ENCODE measurements around the gene EMC8.
"Not testable (repeated sequence)": the region's sequence is repeated elsewhere in the genome, so short reads cannot be mapped to it uniquely, and the experiment has no call there.

Gene EMC8

DNA sequence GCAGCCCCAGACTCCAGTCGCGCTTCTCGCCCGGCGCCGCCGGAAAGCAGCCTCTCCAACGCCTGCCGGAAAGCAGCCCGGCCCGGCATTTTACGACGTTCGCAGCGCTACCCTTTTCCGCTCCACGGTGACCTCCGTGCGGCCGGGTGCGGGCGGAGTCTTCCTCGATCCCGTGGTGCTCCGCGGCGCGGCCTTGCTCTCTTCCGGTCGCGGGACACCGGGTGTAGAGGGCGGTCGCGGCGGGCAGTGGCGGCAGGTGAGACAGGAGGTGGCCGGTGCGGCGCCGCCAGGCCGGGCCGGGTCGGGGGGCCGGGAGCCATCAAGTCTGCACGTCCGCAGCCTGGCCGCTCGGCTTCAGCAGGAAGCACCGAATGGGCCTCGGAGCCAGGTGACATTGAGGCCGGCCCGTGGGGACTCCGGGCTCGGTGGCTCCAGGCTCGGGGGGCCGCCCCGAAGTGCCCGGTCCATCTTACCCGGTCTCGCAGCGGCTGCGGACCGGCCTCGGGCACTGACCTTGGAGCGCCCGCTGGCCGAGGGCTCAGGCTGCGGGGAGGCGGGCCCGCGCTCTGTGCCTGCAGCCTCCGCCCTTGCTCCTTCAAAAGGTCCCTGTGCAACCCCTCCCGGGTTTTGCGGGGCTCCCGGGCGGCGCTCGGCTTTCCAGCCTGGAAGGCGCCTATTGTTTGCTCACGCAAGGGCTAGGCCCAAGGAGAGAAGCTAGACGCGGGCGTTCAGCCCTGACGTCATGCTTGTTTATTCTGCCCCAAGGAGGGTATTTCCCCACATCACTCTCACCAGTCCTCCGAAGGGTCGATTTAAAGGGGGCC is at the start of gene EMC8, which contains the start of gene COX4I1:
Gene EMC8 (minus strand): TSS at position 48 of the 824 bp plus-strand sequence. CDS start 249 bp downstream, outside the sequence.
Gene COX4I1 (plus strand): TSS at position 199 of the 824 bp plus-strand sequence. CDS start 1,511 bp downstream, outside the sequence.
- peak; percentile 91 for DNase-seq

GRCh38 chr16:85848986-85849385 is 49.6 kb upstream of the EMC8 start:
- no peak for DNase-seq

GRCh38 chr16:85847681-85848601 is 48.6 kb upstream of the EMC8 start:
- DNase-seq, result no peak

GRCh38 chr16:85847036-85847435 is 47.7 kb upstream of the EMC8 start:
- DNase-seq, result no peak

DNA sequence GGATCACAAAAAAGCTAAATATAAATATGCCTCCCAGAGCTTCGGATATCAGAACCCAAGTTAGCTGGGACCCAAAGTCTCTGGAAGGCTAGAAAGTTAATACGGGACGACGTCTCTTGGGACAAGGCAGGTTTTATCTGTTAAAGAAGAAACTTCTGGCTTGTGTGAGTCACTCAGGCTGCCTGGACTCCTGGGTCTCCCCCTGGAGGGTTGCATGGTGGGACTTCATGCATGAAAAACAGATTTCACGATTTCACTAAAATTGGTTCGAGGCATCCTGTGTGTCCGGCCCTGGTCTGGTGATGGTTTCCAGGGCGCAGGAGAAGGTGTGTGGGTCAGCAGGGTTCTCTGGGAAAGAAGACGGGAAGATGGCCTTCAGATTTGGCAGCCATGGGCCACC is 47.1 kb upstream of the EMC8 start:
- no peak for DNase-seq

- no peak for DNase-seq
These were observed 45.9 kb upstream of the EMC8 start for GRCh38 chr16:85845266-85845665.

DNA sequence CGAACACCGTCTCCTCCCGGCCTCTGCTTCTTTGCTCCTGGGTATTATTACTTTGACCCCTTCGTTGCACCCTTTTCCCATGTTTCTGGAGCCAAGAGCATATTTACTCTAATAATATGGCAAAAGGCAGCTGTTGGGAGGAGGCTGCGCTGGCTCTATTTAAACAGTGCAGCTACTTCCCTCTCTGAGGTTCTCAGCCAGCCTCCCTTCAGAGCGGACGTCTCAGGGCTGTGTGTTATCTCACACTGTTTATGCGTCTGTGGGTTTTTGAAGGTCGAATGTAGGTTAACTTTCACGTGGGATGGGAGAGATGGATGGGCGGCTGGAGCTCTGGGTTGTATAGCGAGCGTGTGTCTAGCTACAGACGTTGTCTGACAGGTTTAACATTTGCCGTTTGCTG is 45.4 kb upstream of the EMC8 start:
- DNase-seq, result no peak

GRCh38 chr16:85844169-85844481 is 44.8 kb upstream of the EMC8 start:
- no peak for DNase-seq

DNA sequence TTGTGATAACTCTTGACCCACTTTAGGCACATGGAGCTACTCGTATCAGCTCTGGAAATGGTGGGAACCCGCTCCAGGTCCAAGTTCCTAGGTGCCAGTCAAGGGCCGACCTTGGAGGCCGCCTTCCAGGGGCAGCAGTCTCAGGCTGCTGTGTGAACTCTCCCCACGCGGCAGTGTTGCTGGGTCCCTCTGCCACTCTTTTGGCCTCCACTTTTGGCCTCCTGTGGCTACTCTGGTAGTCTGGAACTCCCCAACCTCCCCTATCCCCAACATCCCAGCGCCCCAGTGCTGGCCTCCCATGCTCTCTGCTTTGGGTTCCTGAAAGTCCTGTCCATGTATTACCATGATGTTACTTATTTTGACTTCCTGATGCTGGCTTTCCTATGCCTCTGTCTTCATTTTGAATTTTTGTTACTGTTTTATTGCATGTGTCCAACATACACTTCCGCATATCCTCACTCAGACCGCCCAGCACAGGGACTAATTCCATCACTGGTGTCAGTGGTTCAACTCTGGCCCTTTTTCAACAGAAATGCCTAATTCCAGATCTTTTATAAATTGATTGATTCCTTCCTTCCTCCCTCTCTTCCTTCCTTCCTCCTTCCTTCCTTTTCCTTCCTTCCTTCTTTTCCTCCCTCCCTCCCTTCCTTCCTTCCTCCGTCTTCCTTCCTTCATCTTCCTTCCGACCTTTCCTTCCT is 44.3 kb upstream of the EMC8 start:
- DNase-seq, result no peak

GRCh38 chr16:85842848-85843247 is 43.5 kb upstream of the EMC8 start:
- no peak for DNase-seq

GRCh38 chr16:85842435-85842834 is 43.1 kb upstream of the EMC8 start:
- no peak for DNase-seq

DNA sequence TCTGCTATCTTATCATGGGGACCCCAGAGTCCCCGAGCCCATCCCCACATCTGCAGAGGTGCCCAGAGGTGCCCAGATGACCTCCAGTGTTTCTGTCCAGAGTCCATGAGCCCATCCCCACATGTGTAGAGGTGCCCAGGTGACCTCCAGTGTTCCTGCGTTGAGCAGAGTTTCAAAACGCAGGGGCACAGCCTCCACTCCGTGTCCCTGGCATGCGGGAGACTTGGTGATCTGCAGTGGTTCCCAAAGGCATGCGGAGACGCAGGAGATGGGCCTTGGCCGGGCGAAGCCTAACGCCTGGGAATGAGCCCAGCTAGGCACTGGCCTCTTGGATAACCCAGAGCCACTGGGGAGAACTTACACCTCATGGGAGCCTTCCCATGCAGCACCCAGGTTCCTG is 41.5 kb upstream of the EMC8 start:
- no peak for DNase-seq

DNA sequence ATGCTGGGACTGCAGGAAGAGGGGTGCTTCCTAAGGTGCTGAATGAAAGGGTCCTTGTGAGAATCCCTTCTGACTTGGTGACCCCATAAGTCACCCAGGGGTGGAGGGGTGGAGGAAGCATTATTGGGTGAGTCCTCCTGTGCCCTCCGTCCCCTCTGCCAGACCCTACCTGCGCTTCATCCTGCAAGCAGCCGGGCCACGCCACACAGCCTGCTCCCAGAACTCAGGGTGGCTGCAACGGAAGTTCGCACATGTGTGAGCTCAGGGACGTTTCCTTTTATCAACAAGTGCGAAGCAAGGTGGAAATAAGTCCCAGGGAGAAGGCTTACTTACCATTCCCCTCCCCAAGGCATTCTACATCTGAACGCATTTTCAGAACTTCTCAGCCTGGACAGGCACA is 41.1 kb upstream of the EMC8 start:
- DNase-seq, result no peak

DNA sequence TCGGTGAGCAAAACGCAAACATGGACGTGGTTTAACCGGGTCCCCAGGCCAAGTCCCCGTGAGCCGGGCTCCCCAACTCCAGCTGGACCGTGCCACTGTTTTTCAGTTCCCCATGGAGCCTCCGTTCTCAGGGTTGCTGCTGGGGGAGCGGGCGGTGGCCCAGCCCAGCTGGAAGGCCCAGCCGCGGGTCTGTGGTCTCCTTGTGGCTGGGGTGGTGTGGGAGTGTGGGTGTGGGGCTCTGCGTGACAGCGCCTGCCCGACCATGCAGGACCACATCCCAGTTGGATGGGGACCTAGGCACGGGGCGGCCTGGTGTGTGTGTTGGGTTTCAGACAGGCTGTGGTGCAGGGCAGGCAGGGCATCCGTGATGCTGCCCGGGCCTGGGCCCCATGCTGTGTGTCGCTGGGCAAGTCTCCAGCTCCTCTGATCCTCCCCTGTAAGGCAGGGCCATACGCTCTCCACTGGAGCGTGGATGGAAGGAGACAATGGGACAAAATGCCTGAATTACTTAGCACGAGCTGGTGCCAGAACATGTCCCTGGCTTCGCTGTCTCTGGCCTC is 40.4 kb upstream of the EMC8 start:
- DNase-seq, result no peak

- no peak for DNase-seq
These were observed 39.7 kb upstream of the EMC8 start for GRCh38 chr16:85838876-85839585.

- DNase-seq, result no peak
These were observed 39.0 kb upstream of the EMC8 start for GRCh38 chr16:85838381-85838780.

GRCh38 chr16:85837654-85838053 is 38.3 kb upstream of the EMC8 start:
- not testable (repeated sequence) for DNase-seq

DNA sequence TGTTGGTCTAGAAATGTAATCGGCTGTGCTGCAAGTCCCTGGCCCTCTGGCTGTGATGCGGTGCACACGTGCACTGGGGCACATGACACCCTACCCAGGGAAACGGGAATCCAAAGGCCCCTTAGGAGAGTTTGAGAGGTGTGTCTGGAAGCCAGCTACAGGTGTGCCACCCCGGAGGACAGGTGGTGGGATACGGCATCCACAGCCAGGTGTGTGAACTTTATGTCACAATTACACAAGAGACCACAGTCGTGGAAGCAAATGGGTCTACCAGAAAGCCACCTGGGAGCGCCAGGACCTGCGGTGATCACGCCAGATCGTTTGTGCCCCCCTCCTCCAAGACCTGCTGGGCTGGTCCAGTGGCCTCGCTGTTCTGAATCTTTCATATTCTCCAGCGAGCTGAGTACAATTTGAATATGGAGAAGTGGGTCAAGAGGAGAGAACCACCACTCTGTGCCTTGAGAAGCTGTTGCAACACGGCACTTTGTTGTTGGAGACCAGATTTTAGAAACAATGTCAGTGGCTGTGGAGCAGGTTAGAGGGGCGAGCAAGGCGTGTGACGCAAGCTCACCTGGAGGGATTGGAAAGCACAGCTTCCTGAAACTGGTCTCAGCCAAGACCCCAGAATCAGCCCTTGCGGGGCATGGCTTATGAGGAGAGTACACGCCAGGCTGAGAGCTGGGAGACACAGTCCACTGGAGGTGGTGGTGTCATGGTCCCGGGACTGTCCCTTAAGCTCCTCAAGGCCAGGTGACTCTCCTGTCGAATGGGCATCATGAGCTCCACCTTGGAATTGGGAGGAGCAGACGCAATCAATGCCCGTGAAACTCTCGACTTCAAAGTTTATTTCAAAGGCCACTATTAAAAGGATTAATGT is 37.6 kb upstream of the EMC8 start:
- DNase-seq, result no peak

- no peak for DNase-seq
These were observed 36.8 kb upstream of the EMC8 start for GRCh38 chr16:85835956-85836705.

GRCh38 chr16:85835227-85835751 is 35.9 kb upstream of the EMC8 start:
- DNase-seq, result no peak

All from hematopoietic multipotent progenitor cell treated with erythropoietin and hydrocortisone succinate and interleukin-3 and kit ligand, for 8 days (in vitro differentiated cells).